GM19193 (cell line): ENCODE results near the gene HSPG2.

Experiments
- POLR2A ChIP-seq: IDR thresholded peaks from 4 replicates; pipeline ENCODE4 v1.6.1; 2011; ENCODE audit not compliant: insufficient read depth, insufficient read length; ENCODE audit errors: extremely low read depth

Gene HSPG2

GRCh38 chr1:21801100-21801499 is 136.0 kb downstream of the HSPG2 start:
- TF ChIP-seq POLR2A, result no peak

- TF ChIP-seq POLR2A, result no peak
Observed at GRCh38 chr1:21799730-21800129, 137.4 kb downstream of the HSPG2 start.

GRCh38 chr1:21795075-21795474 is 142.0 kb downstream of the HSPG2 start:
- TF ChIP-seq POLR2A, result no peak

GRCh38 chr1:21794656-21795055 is 142.5 kb downstream of the HSPG2 start:
- TF ChIP-seq POLR2A, result no peak

GRCh38 chr1:21793104-21793503 is 144.0 kb downstream of the HSPG2 start:
- no peak for TF ChIP-seq POLR2A

- no peak for TF ChIP-seq POLR2A
Observed at GRCh38 chr1:21786640-21787039, 150.5 kb downstream of the HSPG2 start.

GRCh38 chr1:21783679-21784603 is 153.2 kb downstream of the HSPG2 start:
- TF ChIP-seq POLR2A, result no peak

GRCh38 chr1:21782868-21783678 is 154.0 kb downstream of the HSPG2 start, which contains the start of gene USP48:
TSS of gene USP48 (minus strand) at chr1:21783149. CDS start at chr1:21782957, 192 bp downstream.
- peak; percentile 99 for TF ChIP-seq POLR2A

GRCh38 chr1:21782349-21782867 is 154.7 kb downstream of the HSPG2 start:
- no peak for TF ChIP-seq POLR2A

GRCh38 chr1:21781815-21782348 is 155.2 kb downstream of the HSPG2 start:
- no peak for TF ChIP-seq POLR2A

GRCh38 chr1:21779613-21780521 is 157.2 kb downstream of the HSPG2 start:
- peak; percentile 15 for TF ChIP-seq POLR2A

- no peak for TF ChIP-seq POLR2A
Observed at GRCh38 chr1:21778405-21778727, 158.7 kb downstream of the HSPG2 start.

- no peak for TF ChIP-seq POLR2A
Observed at GRCh38 chr1:21775985-21776562, 161.0 kb downstream of the HSPG2 start.

GRCh38 chr1:21775550-21775914 is 161.6 kb downstream of the HSPG2 start:
- no peak for TF ChIP-seq POLR2A
